GM12874 (cell line): ENCODE data around the gene CD4.

ENCODE experiments used
- CTCF ChIP-seq: IDR thresholded peaks from 2 replicates; pipeline ENCODE4 v1.5.1; 2011; ENCODE audit warnings: low read depth, mild to moderate bottlenecking, control low read depth, low read length, moderate library complexity; ENCODE audit not compliant: insufficient read depth

CD4 gene

GRCh38 chr12:6867413-6868210 lies 78.3 kb downstream of the CD4 start, which contains the start of gene TPI1:
Gene TPI1 (plus strand): TSS chr12:6867531. CDS start chr12:6867567, 36 bp downstream.
- no peak for TF ChIP-seq CTCF

- no peak for TF ChIP-seq CTCF
Measured at GRCh38 chr12:6868211-6869048, 79.1 kb downstream of the CD4 start.

GRCh38 chr12:6869049-6870021 lies 80.0 kb downstream of the CD4 start:
- peak; percentile 90 for TF ChIP-seq CTCF
